NK-92 (cell line): ENCODE results near the gene MPZ.
"Not testable (repeated sequence)": the region's sequence is repeated elsewhere in the genome, so short reads cannot be mapped to it uniquely, and the experiment has no call there.

ENCODE experiments used
- DNase-seq: peaks from one replicate; lab custom pipeline; 2025; ENCODE audit not compliant: unreplicated experiment; lab: John Stamatoyannopoulos, UW

Gene MPZ

GRCh38 chr1:161255955-161256520, 53.7 kb downstream of the MPZ start:
- DNase-seq, result not testable (repeated sequence)

- not testable (repeated sequence) for DNase-seq
Observed at GRCh38 chr1:161255302-161255701, 54.5 kb downstream of the MPZ start.
